PC-9 (cell line): Measurements from ENCODE around the gene ZNF641. TPM values are rescaled to one million over a fixed set of nuclear protein-coding genes. Genes with fewer than 3 reads are reported as not detected.
A peak's percentile ranks its signal among the peaks of the same experiment; 100 is the strongest.
"Not testable (repeated sequence)": the region's sequence is repeated elsewhere in the genome, so short reads cannot be mapped to it uniquely, and the experiment has no call there.

Experiments
- BruUV-seq: library from RNA; stranded (reverse); fragments of 400-500 nt; replicated peaks from 2 replicates; lab custom pipeline; 2021; lab: Mats Ljungman, UMichigan
- CTCF ChIA-PET: fragments of 300-600 bp; sonication (Branson Sonifier 250); formaldehyde crosslinking; loops from one replicate; lab custom pipeline; 2022; ENCODE audit warnings: antibody characterized with exemption; lab: Charles Lee
- POLR2A ChIA-PET: fragments of 300-600 bp; sonication (Branson Sonifier 250); formaldehyde crosslinking; loops from one replicate; lab custom pipeline; 2022; ENCODE audit warnings: antibody characterized with exemption; ENCODE audit not compliant: unreplicated experiment; lab: Charles Lee
- DNase-seq, 2 experiments: peaks; one replicate each; pipeline versions ENCODE4 v3.0.0 to v3.0.0-alpha.2; 2015 to 2022; ENCODE audit warnings: mixed read lengths in 1 of 2
- H2AFZ ChIP-seq: fragments of 200-600 bp; sonication (generic); 2 replicates; pipeline ENCODE4 v1.8.1; 2017; ENCODE audit warnings: antibody characterized with exemption
- H3F3A ChIP-seq: fragments of 200-600 bp; sonication (generic); 2 replicates; pipeline ENCODE4 v1.8.1; 2017; ENCODE audit warnings: antibody characterized with exemption, mild to moderate bottlenecking, low read depth; ENCODE audit not compliant: insufficient read depth
- H3K27ac ChIP-seq: fragments of 200-600 bp; sonication (generic); 2 replicates; pipeline ENCODE4 v1.6.1; 2016; ENCODE audit warnings: mixed run types
- H3K27me3 ChIP-seq: fragments of 200-600 bp; sonication (generic); 2 replicates; pipeline ENCODE4 v1.6.1; 2016; ENCODE audit warnings: low read depth, mixed run types; ENCODE audit not compliant: insufficient read depth
- H3K36me3 ChIP-seq: fragments of 200-600 bp; sonication (generic); 2 replicates; pipeline ENCODE4 v1.6.1; 2016; ENCODE audit warnings: low read depth, mixed run types
- H3K4me1 ChIP-seq: fragments of 200-600 bp; sonication (generic); replicated peaks from 2 replicates; pipeline ENCODE4 v1.6.1; 2016; ENCODE audit warnings: mixed run types; ENCODE audit not compliant: insufficient read depth
- H3K4me2 ChIP-seq: fragments of 200-600 bp; sonication (generic); 2 replicates; pipeline ENCODE4 v1.6.1; 2017; ENCODE audit warnings: mixed run types
- H3K4me3 ChIP-seq: fragments of 200-600 bp; sonication (generic); 2 replicates; pipeline ENCODE4 v1.6.1; 2016; ENCODE audit warnings: mixed run types
- H3K79me2 ChIP-seq: fragments of 200-600 bp; sonication (generic); 2 replicates; pipeline ENCODE4 v1.6.1; 2017; ENCODE audit warnings: low read depth, mixed run types
- H3K9me2 ChIP-seq: fragments of 200-600 bp; sonication (generic); 2 replicates; pipeline ENCODE4 v1.8.1; 2017; ENCODE audit warnings: mild to moderate bottlenecking; ENCODE audit not compliant: insufficient read depth
- H3K9me3 ChIP-seq: fragments of 200-600 bp; sonication (generic); 2 replicates; pipeline ENCODE4 v1.8.1; 2016; ENCODE audit warnings: low read depth; ENCODE audit not compliant: insufficient read depth
- H4K20me1 ChIP-seq: fragments of 200-600 bp; sonication (generic); 2 replicates; pipeline ENCODE4 v1.8.1; 2017; ENCODE audit not compliant: insufficient read depth
- EZH2 ChIP-seq: fragments of 200-600 bp; sonication (generic); IDR thresholded peaks from 2 replicates; pipeline ENCODE4 v1.8.0; 2017; ENCODE audit warnings: antibody characterized with exemption, low read depth
- intact Hi-C: fragments of 100-400 bp; cut with micrococcal nuclease; formaldehyde crosslinking; loops from one replicate; pipeline ENCODE4 v1.10.0; 2022; ENCODE audit not compliant: unreplicated experiment
- total RNA-seq: library from RNA; stranded (reverse); gene quantifications from 2 replicates; pipeline ENCODE4 v1.2.3, GENCODE V29; 2021
- TF ChIP-seq, protein P1 (sequence below): fragments of 200-600 bp; sonication (generic); conservative IDR thresholded peaks from 2 replicates; pipeline ENCODE4 v1.6.1; 2017; ENCODE audit warnings: mixed run types, antibody characterized with exemption, mild to moderate bottlenecking, moderate library complexity

Gene ZNF641
- total RNA-seq, 1 experiment from 2014 or later: 1.4 TPM

DNA sequence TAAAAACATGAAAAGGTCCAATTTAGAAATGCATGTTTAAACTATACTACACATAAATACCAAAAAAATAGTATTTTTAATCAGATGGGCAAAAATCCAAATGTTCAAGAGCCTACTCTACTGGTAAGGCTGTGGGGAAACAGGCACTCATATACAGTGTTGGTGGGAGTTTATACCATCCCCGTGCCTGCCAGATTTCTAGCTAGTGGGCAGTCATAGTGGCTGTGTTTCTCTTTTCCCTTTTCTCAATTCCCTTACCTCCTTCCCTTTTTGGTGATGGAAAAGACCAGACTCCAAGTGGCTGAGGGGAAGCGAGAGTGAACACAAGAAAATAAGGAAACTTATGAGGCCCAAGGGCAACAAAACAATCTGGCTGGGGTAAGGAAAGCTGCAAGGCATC is 14.7 kb downstream of the ZNF641 start:
- Histone ChIP-seq H3K27ac (no peak overlapping the region), H3K9me2 (no peaks in the 10 kb centered on the region), H4K20me1 (no peaks in the 10 kb centered on the region), H2AFZ (no peak overlapping the region), H3K4me1 (peaks cover 3% of the 10 kb centered on the region), H3K4me3 (no peak overlapping the region), H3K36me3 (no peaks in the 10 kb centered on the region), H3K27me3 (no peaks in the 10 kb centered on the region), H3K4me2 (no peak overlapping the region), H3K9me3 (no peaks in the 10 kb centered on the region), H3K79me2 (no peaks in the 10 kb centered on the region), H3F3A (0 out of 2 replicates have a peak, but pooled peaks cover 8% of the 10 kb centered on the region)
- DNase-seq: no peak
- no TSS peak for BruUV-seq
- no peak for TF ChIP-seq EZH2
- TF ChIP-seq, protein P1, sequence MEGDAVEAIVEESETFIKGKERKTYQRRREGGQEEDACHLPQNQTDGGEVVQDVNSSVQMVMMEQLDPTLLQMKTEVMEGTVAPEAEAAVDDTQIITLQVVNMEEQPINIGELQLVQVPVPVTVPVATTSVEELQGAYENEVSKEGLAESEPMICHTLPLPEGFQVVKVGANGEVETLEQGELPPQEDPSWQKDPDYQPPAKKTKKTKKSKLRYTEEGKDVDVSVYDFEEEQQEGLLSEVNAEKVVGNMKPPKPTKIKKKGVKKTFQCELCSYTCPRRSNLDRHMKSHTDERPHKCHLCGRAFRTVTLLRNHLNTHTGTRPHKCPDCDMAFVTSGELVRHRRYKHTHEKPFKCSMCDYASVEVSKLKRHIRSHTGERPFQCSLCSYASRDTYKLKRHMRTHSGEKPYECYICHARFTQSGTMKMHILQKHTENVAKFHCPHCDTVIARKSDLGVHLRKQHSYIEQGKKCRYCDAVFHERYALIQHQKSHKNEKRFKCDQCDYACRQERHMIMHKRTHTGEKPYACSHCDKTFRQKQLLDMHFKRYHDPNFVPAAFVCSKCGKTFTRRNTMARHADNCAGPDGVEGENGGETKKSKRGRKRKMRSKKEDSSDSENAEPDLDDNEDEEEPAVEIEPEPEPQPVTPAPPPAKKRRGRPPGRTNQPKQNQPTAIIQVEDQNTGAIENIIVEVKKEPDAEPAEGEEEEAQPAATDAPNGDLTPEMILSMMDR: no peak
- ChIA-PET POLR2A (no interaction called here), CTCF (no interaction called here)
- intact Hi-C loops: no loop called here

DNA sequence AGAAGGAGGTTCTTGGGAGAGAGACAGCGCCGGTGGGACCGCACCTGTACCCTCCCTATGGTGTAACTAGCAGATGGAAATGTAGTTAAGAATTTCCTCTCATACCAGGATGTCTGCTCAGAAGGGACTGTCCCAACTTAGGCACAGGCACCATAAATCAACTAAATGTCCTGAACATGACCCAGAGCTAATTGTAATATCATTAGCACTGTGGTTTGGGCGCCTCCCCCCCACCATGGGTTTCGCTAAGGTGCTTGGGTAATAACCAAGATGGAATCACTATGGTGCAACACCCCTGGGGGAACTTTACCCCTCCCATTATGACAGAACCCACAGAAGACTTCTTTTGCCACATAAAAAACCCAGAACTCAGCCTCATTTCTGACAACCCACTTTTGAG is 15.9 kb downstream of the ZNF641 start:
- no peaks in the 10 kb centered on the region for H3K27me3 ChIP-seq
- TF ChIP-seq, protein P1: no peak
- no peak for TF ChIP-seq EZH2
- intact Hi-C loops: no loop called here
- DNase-seq: no peak
- no peak overlapping the region for H3K4me2 ChIP-seq
- H3K4me3 ChIP-seq: no peak overlapping the region
- no TSS peak for BruUV-seq
- H3K9me2 ChIP-seq: no peaks in the 10 kb centered on the region
- CTCF ChIA-PET: no interaction called here
- H3K4me1 ChIP-seq: peaks cover 6% of the 10 kb centered on the region
- H3K9me3 ChIP-seq: no peaks in the 10 kb centered on the region
- no peak overlapping the region for H3K27ac ChIP-seq
- no peaks in the 10 kb centered on the region for H4K20me1 ChIP-seq
- no peaks in the 10 kb centered on the region for H3K79me2 ChIP-seq
- H3K36me3 ChIP-seq: no peaks in the 10 kb centered on the region
- H2AFZ ChIP-seq: no peak overlapping the region
- H3F3A ChIP-seq: 0 out of 2 replicates have a peak, but pooled peaks cover 10% of the 10 kb centered on the region
- POLR2A ChIA-PET: no interaction called here

DNA sequence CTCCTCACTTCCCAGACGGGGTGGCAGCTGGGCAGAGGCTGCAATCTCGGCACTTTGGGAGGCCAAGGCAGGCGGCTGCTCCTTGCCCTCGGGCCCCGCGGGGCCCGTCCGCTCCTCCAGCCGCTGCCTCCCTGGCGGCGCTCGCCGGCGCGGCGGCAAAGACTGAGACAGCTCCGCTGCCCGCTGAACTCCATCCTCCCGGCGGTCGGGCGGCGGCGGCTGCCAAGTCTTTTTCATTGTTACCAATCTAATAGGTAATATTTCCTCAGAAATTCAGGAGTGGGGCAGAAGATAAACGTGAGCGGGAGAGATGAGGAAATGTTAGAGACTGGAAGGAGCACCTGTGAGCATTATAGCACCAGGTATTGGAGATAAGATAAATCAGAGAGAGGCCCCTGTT is 17.0 kb downstream of the ZNF641 start:
- not testable (repeated sequence) for H2AFZ ChIP-seq, H3K9me2 ChIP-seq

DNA sequence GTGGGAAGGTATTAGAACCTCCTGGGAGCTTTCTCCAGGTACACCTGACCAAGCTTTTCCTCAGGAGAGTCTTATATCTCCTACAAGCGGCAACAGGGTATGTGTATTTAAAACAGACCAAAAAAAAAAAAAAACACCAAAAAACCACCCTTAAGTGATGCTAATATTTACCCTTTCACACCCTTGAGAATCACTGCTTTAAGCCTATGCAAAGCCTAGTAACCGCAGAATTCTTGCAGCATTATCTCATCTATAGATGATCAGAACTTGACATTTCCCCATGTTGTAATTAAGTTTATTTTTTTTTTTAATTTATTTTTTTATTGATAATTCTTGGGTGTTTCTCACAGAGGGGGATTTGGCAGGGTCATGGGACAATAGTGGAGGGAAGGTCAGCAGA is 19.3 kb downstream of the ZNF641 start:
- no TSS peak for BruUV-seq
- no peaks in the 10 kb centered on the region for H3K79me2 ChIP-seq
- DNase-seq: peak in 1 of 2 experiments; percentile 74

More for the DNA sequence above, 17.0 kb downstream of the ZNF641 start:
- intact Hi-C loops, H3K79me2 ChIP-seq, H3K4me3 ChIP-seq, CTCF ChIA-PET, POLR2A ChIA-PET, H3K4me2 ChIP-seq, H3K27ac ChIP-seq, DNase-seq, BruUV-seq, H3K4me1 ChIP-seq, H3K9me3 ChIP-seq, H3K27me3 ChIP-seq, H4K20me1 ChIP-seq, H3K36me3 ChIP-seq: not testable (repeated sequence)
- H3F3A ChIP-seq: 0 out of 2 replicates have a peak, but pooled peaks cover 10% of the 10 kb centered on the region

More for the DNA sequence above, 19.3 kb downstream of the ZNF641 start:
- Histone ChIP-seq H3K4me1 (peaks cover 6% of the 10 kb centered on the region), H3K4me2 (peak overlapping the region; percentile 31; the same call in 1 of the 2 replicates), H3K36me3 (no peaks in the 10 kb centered on the region), H3F3A (0 out of 2 replicates have a peak, but pooled peaks cover 10% of the 10 kb centered on the region), H3K4me3 (no peak overlapping the region), H3K9me2 (no peaks in the 10 kb centered on the region), H3K9me3 (no peaks in the 10 kb centered on the region), H2AFZ (no peak overlapping the region), H3K27me3 (peaks cover 19% of the 10 kb centered on the region), H4K20me1 (no peaks in the 10 kb centered on the region), H3K27ac (no peak overlapping the region)
- ChIA-PET CTCF (no interaction called here), POLR2A (no interaction called here)
- TF ChIP-seq, protein P1: no peak
- intact Hi-C loops: no loop called here
